Activated CD8-positive, alpha-beta memory T cell treated with anti-CD3 and anti-CD28 coated beads, Interleukin-2, amount 10 ng/mL, durations not matched to agents 7 days and 5 days (primary cell): ENCODE measurements around the gene PPP6R1. TPM values are rescaled to one million over a fixed set of nuclear protein-coding genes. Genes with fewer than 3 reads are reported as not detected.

Source experiments
- ATAC-seq: fragments of 150-1000 bp; cut with Tn5 transposase; one replicate; pipeline ENCODE4 v1.10.0; 2021; ENCODE audit warnings: moderate library complexity
- CTCF ChIA-PET: fragments of 350-600 bp; sonication (Branson Sonifier 250); formaldehyde crosslinking; loops from one replicate; lab custom pipeline; 2021; ENCODE audit warnings: antibody characterized with exemption; lab: Charles Lee
- DNase-seq: peaks from one replicate; pipeline ENCODE4 v3.0.0-alpha.2; 2020
- H3K27ac Mint-ChIP-seq: one replicate; pipeline ENCODE4 v1.8.0; 2021; ENCODE audit warnings: mild to moderate bottlenecking, mixed read lengths
- H3K27me3 Mint-ChIP-seq: one replicate; pipeline ENCODE4 v1.8.0; 2021; ENCODE audit warnings: mixed read lengths
- H3K36me3 Mint-ChIP-seq: one replicate; pipeline ENCODE4 v1.8.0; 2021; ENCODE audit warnings: mild to moderate bottlenecking, mixed read lengths
- H3K4me1 Mint-ChIP-seq: one replicate; pipeline ENCODE4 v1.8.0; 2021; ENCODE audit warnings: mixed read lengths
- H3K4me3 Mint-ChIP-seq: one replicate; pipeline ENCODE4 v1.8.0; 2021; ENCODE audit warnings: mild to moderate bottlenecking, moderate library complexity, mixed read lengths
- H3K9me3 Mint-ChIP-seq: one replicate; pipeline ENCODE4 v1.8.0; 2022; ENCODE audit warnings: low read depth, mixed read lengths
- total RNA-seq, 2 experiments: library from RNA; stranded (reverse); gene quantifications; one replicate each; pipeline ENCODE4 v1.2.3, GENCODE V29; 2021

PPP6R1 gene, protein sequence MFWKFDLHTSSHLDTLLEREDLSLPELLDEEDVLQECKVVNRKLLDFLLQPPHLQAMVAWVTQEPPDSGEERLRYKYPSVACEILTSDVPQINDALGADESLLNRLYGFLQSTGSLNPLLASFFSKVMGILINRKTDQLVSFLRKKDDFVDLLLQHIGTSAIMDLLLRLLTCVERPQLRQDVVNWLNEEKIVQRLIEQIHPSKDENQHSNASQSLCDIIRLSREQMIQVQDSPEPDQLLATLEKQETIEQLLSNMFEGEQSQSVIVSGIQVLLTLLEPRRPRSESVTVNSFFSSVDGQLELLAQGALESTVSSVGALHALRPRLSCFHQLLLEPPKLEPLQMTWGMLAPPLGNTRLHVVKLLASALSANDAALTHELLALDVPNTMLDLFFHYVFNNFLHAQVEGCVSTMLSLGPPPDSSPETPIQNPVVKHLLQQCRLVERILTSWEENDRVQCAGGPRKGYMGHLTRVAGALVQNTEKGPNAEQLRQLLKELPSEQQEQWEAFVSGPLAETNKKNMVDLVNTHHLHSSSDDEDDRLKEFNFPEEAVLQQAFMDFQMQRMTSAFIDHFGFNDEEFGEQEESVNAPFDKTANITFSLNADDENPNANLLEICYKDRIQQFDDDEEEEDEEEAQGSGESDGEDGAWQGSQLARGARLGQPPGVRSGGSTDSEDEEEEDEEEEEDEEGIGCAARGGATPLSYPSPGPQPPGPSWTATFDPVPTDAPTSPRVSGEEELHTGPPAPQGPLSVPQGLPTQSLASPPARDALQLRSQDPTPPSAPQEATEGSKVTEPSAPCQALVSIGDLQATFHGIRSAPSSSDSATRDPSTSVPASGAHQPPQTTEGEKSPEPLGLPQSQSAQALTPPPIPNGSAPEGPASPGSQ
- total RNA-seq = 100 to 1,000 TPM; 263 to 291 TPM

DNA sequence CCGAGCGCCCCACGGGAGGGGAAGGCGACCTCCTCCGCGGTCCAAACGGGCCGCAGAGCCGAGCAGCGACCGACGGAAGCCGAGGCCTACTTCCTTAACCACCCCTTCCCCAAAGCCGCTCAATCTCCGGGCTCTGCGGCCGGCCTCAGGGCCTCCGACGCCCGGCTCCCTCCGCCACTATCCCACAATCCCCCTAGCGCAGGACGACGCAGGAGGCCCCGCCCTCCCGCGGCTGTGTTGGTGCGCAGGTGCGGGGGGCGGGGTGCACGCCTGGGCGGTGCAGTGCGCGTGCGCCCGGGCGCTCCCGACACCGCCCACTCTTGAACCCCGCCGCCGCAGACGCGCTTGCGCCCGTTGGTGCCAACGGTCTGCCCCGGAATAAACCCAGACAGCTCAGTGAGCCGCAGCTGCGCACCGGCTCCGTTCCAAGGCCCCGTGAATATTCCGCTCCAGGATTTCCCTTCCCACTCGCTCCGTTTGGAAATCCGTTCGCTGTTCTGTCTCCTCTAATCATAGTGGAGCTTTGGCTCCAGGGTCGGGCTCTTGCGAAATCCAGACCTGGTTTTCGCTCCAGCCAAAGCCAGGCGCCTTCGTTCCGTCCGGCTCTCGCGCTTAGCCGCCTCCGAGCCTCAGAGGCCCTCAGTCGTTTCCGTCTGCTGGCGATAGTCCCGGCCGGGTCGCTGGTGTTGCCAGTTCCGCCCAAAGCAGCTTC lies at the start of gene PPP6R1:
PPP6R1 (minus strand) TSS at position 190 of the 712 bp plus-strand sequence. CDS start 11,914 bp downstream, outside the sequence.
- DNase-seq (peak; percentile 96), ATAC-seq (peak; percentile 81)
- CTCF ChIA-PET = interaction anchor here (1.0 to 3.7 kb wide), 12 partner anchors 17 to 373 kb away, joined by 3 to 16 read pairs (median 4); partner anchors contain the start of genes HSPBP1, KMT5C and TMEM238
- Mint-ChIP-seq H3K9me3 (no peaks in the 10 kb centered on the region), H3K27ac (peak within 1 kb of the TSS; percentile 100), H3K36me3 (peaks cover 39% of the 10 kb centered on the region), H3K4me3 (peak within 1 kb of the TSS; percentile 99), H3K27me3 (no peaks in the 10 kb centered on the region), H3K4me1 (peaks cover 27% of the 10 kb centered on the region)

DNA sequence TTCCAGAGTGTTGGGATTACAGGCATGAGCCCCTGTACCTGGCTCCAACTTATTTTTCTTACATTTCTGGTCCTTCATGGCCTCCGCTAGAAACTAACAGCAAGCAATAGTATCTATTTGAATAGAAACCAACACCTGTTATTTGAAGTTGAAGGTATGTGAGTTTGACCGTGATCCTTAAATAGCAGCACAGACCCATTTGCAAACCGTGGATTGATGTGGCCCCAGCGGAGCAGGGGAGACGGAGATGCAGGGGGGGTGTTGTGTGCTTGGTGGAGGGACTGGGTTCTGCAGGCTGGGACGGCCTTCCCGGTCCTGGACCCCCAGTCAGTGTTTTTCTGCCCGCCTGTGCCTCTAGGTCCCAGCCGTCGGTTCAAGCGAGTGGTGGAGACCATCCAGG lies 49.5 kb upstream of the PPP6R1 start:
- Mint-ChIP-seq H3K4me3 (no peak overlapping the region), H3K27ac (no peak overlapping the region), H3K27me3 (no peaks in the 10 kb centered on the region), H3K36me3 (peaks cover 4% of the 10 kb centered on the region), H3K4me1 (peaks cover 6% of the 10 kb centered on the region), H3K9me3 (no peaks in the 10 kb centered on the region)
- no peak for ATAC-seq
- DNase-seq = no peak
- CTCF ChIA-PET = no interaction called here

DNA sequence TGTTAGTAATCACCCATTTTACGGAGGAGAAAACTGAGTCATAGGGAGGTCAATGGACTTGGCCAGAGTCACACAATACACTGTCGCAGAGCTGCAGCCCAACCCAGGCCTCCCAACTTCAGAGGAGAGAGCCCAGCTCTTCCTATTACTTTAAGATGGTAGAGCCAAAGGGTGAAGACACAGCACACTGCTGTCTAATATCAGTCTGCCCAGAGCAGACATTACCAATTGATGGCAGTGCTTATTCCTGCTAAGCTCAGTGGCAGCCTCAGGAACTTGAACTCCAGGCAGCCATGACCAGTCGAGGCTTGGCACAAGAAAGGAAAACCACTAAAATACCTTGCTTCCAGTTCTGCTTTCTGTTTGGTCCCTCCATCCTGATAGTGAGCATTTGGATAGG lies 47.9 kb upstream of the PPP6R1 start:
- H3K27ac Mint-ChIP-seq = no peak overlapping the region
- no peak for ATAC-seq
- CTCF ChIA-PET = interaction anchor here (1.3 to 1.6 kb wide), 2 partner anchors 77 to 197 kb away, joined by 3 to 6 read pairs; partner anchors contain the start of gene TMEM238
- peaks cover 4% of the 10 kb centered on the region for H3K36me3 Mint-ChIP-seq
- peaks cover 9% of the 10 kb centered on the region for H3K4me1 Mint-ChIP-seq
- no peak for DNase-seq
- H3K4me3 Mint-ChIP-seq = no peak overlapping the region
- H3K9me3 Mint-ChIP-seq = no peaks in the 10 kb centered on the region
- no peaks in the 10 kb centered on the region for H3K27me3 Mint-ChIP-seq

DNA sequence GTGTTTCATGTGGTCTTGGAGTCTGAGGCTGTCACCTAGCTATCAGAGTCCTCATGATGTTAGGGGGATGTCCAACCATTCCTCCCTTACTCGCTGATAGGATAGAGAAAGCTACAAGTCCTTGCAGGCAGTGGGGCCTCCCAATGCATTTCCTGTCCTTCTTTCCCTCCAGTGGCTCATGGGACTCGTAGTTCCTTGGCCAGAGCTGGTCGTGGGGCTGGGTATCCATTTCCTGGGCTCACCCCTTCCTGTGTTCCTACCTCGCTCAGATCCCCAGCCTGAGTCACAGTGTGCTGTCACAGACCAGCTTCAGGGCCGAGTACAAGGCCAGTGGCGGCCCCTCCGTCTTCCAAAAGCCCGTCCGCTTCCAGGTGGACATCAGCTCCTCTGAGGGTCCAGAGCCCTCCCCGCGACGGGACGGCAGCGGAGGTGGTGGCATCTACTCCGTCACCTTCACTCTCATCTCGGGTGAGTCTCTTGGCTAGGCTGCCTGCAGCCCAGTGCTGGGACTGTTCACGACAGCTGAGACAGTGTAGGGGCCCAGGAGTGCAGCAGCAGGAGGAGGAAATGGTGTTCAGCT lies 47.3 kb upstream of the PPP6R1 start:
- CTCF ChIA-PET = interaction anchor here (1.1 to 1.8 kb wide), 4 partner anchors 14 to 198 kb away, joined by 3 to 6 read pairs (median 4); partner anchors contain the start of genes KMT5C and TMEM238
- Mint-ChIP-seq H3K4me1 (peaks cover 16% of the 10 kb centered on the region), H3K4me3 (no peak overlapping the region), H3K27me3 (no peaks in the 10 kb centered on the region), H3K9me3 (no peaks in the 10 kb centered on the region), H3K27ac (no peak overlapping the region), H3K36me3 (peaks cover 4% of the 10 kb centered on the region)
- DNase-seq = no peak
- ATAC-seq = no peak

DNA sequence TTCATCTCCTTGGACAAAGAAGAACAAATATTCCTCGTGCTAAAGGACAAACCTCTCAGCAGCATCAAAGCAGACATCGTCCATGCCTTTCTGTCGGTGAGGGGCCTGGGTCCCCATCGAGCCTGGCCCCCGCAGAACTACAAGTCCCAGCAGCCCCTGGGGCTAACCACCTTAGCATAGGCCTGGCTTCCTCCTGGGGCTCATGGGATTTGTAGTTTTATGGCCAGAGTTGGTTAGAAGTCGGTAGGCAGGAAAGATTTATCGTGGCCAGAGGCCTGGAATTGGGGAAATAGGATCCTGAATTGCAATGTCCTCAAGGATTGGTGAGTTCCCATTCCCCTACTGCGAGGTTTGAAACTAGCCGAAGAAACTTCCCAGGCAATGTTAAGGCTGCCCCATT lies 46.7 kb upstream of the PPP6R1 start:
- Mint-ChIP-seq H3K27ac (no peak overlapping the region), H3K9me3 (no peaks in the 10 kb centered on the region), H3K36me3 (peaks cover 4% of the 10 kb centered on the region), H3K4me3 (no peak overlapping the region), H3K4me1 (peaks cover 19% of the 10 kb centered on the region), H3K27me3 (no peaks in the 10 kb centered on the region)
- CTCF ChIA-PET = interaction anchor here (1.1 to 1.8 kb wide), 4 partner anchors 13 to 198 kb away, joined by 3 to 6 read pairs (median 4); partner anchors contain the start of genes KMT5C and TMEM238
- peak; percentile 41 for ATAC-seq
- peak; percentile 63 for DNase-seq

DNA sequence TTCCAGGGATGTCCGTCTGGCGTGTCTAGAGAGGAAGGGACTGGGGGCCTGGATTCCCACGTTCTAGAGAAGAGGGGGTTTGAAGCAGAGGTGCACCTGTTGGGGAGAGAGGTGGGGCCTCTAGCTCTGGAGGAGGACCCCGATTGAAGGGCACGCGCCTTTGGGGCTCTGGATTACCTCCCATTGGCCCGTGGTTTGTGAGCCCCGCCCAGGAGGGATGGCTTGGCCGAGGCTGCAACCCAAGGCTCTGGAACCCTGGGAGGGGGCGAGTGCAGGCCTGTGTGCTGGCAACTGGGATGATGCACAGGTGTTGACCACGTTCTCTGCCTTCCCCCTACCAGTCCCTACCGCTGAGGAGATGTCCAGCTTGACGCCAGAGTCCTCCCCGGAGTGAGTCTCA lies 46.2 kb upstream of the PPP6R1 start:
- H3K4me3 Mint-ChIP-seq = no peak overlapping the region
- CTCF ChIA-PET = interaction anchor here (1.6 to 1.8 kb wide), 2 partner anchors 13 to 79 kb away, joined by 5 to 6 read pairs; partner anchors contain the start of gene TMEM238
- ATAC-seq (no peak), DNase-seq (no peak)
- H3K36me3 Mint-ChIP-seq = peaks cover 4% of the 10 kb centered on the region
- H3K27ac Mint-ChIP-seq = no peak overlapping the region
- no peaks in the 10 kb centered on the region for H3K9me3 Mint-ChIP-seq
- peaks cover 21% of the 10 kb centered on the region for H3K4me1 Mint-ChIP-seq
- no peaks in the 10 kb centered on the region for H3K27me3 Mint-ChIP-seq

DNA sequence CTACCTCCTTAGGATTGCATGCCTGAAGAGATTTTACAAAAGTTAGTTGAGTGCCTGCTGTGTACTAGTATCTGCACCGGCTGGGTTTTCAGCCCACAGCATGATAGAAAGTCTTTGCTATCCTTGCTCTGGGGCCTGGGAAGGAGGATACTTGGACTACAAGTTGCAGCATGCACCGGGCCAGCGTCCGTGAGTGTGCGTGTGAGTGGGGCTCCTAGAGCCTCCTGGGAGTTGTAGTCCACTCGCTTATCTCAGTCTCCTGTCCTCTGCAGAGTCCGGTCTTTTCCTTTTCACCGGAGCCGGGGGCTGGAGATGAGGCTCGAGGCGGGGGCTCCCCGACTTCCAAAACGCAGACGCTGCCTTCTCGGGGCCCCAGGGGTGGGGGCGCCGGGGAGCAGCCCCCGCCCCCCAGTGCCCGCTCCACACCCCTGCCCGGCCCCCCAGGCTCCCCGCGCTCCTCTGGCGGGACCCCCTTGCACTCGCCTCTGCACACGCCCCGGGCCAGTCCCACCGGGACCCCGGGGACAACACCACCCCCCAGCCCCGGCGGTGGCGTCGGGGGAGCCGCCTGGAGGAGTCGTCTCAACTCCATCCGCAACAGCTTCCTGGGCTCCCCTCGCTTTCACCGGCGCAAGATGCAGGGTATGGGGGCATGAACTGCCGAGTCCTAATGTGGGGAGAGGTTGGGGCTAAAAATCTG lies 45.6 kb upstream of the PPP6R1 start:
- peak; percentile 65 for DNase-seq
- no peaks in the 10 kb centered on the region for H3K27me3 Mint-ChIP-seq
- peaks cover 4% of the 10 kb centered on the region for H3K36me3 Mint-ChIP-seq
- H3K9me3 Mint-ChIP-seq = no peaks in the 10 kb centered on the region
- no peak overlapping the region for H3K27ac Mint-ChIP-seq
- no peak overlapping the region for H3K4me3 Mint-ChIP-seq
- ATAC-seq = peak; percentile 24
- CTCF ChIA-PET = interaction anchor here (1.8 to 3.6 kb wide), 2 partner anchors 12 to 34 kb away, joined by 5 to 45 read pairs; partner anchors contain the start of gene KMT5C
- H3K4me1 Mint-ChIP-seq = peaks cover 25% of the 10 kb centered on the region

DNA sequence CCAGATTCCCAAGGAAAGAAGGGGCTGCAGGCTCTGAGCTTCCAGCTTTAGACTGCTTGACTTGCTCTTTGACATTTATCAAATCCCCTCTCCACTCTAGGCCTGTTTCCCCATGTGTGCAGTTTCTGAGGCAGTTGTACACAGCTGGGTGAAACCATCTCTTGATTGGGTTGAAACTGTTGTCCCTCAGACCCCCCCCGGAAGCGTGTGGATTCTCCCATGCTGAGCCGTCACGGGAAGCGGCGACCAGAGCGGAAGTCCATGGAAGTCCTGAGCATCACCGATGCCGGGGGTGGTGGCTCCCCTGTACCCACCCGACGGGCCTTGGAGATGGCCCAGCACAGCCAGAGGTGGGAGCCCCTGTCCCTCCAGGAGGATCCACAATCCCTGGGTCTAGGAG lies 44.7 kb upstream of the PPP6R1 start:
- CTCF ChIA-PET = interaction anchor here (1.0 to 3.9 kb wide), 11 partner anchors 11 to 201 kb away, joined by 4 to 58 read pairs (median 16); partner anchors contain the start of genes BRSK1, GARIN5B, HSPBP1 and KMT5C
- peaks cover 28% of the 10 kb centered on the region for H3K4me1 Mint-ChIP-seq

DNA sequence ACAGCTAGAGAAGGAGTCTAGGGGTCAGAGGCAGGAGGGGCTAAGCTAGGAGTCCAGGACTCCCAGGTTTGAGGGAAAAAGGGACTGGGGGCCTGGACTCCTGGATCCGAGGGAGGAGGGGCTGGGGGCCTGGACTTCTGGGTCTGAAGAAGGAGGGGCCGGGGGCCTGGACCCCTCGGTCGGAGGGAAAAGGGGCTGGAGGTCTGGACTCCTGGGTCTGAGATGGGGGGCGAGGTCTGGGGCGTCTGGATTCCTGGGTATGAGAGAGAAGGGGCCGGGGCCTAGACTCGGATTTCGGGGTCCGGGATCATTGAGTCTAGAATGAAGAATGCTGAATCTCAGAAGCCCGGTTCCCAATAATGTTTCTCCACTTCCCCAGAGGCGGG lies 43.5 kb upstream of the PPP6R1 start:
- peaks cover 4% of the 10 kb centered on the region for H3K36me3 Mint-ChIP-seq
- ATAC-seq (no peak), DNase-seq (no peak)
- no peaks in the 10 kb centered on the region for H3K9me3 Mint-ChIP-seq
- H3K27me3 Mint-ChIP-seq = peaks cover 3% of the 10 kb centered on the region
- H3K27ac Mint-ChIP-seq = peak overlapping the region; percentile 94
- CTCF ChIA-PET = interaction anchor here (0.6 to 3.9 kb wide), 33 partner anchors 10 to 1097 kb away, joined by 3 to 58 read pairs (median 6); partner anchors contain the start of genes BRSK1, HSPBP1, ISOC2 and KMT5C
- H3K4me3 Mint-ChIP-seq = peak overlapping the region; percentile 78
- peaks cover 31% of the 10 kb centered on the region for H3K4me1 Mint-ChIP-seq

More for the DNA sequence above, 44.7 kb upstream of the PPP6R1 start:
- no peaks in the 10 kb centered on the region for H3K9me3 Mint-ChIP-seq
- no peak overlapping the region for H3K4me3 Mint-ChIP-seq
- H3K27me3 Mint-ChIP-seq = peaks cover 3% of the 10 kb centered on the region
- peaks cover 4% of the 10 kb centered on the region for H3K36me3 Mint-ChIP-seq
- no peak for DNase-seq
- H3K27ac Mint-ChIP-seq = no peak overlapping the region
- no peak for ATAC-seq

DNA sequence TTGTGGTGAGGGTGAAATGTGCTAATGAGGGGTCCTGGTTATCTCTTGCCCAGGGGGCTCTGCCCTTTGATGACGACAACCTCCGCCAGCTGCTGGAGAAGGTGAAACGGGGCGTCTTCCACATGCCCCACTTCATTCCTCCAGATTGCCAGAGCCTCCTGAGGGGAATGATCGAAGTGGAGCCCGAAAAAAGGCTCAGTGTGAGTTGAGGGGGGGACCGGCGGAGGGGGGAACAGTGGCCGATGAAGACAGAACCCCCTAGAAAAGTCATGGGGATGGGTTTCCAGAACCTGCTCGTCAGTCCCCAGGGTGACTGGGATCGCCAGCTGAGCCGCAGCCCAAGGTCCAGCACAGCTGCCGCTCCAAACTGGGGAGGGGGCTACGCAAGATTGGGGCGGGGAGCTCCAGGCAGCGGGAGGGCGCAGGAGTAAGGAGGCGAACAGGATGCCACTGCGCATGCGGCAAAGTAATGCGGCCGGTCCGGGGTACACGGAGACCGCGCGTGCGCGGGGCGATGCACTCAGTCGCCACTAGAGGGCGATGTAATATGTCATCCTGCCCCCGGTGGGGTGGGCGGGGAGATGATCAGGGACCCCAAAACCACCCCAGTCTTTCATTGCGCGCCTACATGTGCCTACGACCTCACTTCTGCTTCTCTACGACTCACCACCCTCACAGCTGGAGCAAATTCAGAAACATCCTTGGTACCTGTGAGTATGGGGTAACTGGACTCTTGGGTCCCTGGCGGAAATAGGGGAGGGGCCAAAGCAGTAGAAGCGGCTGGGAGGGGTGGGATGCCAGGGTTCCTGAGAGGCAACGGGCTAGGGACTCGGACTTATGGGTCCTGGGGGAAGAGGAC lies 42.9 kb upstream of the PPP6R1 start:
- ATAC-seq = peak; percentile 95
- peak; percentile 96 for DNase-seq

More for the DNA sequence above, 42.9 kb upstream of the PPP6R1 start:
- Mint-ChIP-seq H3K9me3 (no peaks in the 10 kb centered on the region), H3K4me3 (peak overlapping the region; percentile 78), H3K4me1 (peaks cover 31% of the 10 kb centered on the region), H3K27ac (peak overlapping the region; percentile 94), H3K36me3 (peaks cover 4% of the 10 kb centered on the region), H3K27me3 (peaks cover 3% of the 10 kb centered on the region)
- CTCF ChIA-PET = interaction anchor here (0.6 to 3.9 kb wide), 43 partner anchors 10 to 1097 kb away, joined by 3 to 58 read pairs (median 5); partner anchors contain the start of genes BRSK1, GARIN5B, HSPBP1 and ISOC2
